MM.1S (cell line): ENCODE data around the gene MIOX.

Experiments used
- DNase-seq: peaks from one replicate; pipeline ENCODE4 v3.0.0-alpha.2; 2015
- H2AFZ ChIP-seq: fragments of 300-600 bp; sonication (generic); 2 replicates; pipeline ENCODE4 v1.6.0; 2016; ENCODE audit warnings: antibody characterized with exemption, low read length
- H3F3A ChIP-seq: fragments of 300-600 bp; sonication (generic); 2 replicates; pipeline ENCODE4 v1.6.1; 2016; ENCODE audit warnings: mild to moderate bottlenecking, antibody characterized with exemption, low read length, moderate library complexity, mixed read lengths; ENCODE audit not compliant: insufficient read depth
- H3K27ac ChIP-seq: fragments of 300-600 bp; sonication (generic); 2 replicates; pipeline ENCODE4 v1.5.1; 2016; ENCODE audit warnings: mild to moderate bottlenecking, low read length
- H3K27me3 ChIP-seq: fragments of 300-600 bp; sonication (generic); replicated peaks from 2 replicates; pipeline ENCODE4 v1.6.0; 2016; ENCODE audit warnings: low read length; ENCODE audit not compliant: insufficient read depth
- H3K36me3 ChIP-seq: fragments of 300-600 bp; sonication (generic); replicated peaks from 2 replicates; pipeline ENCODE4 v1.6.1; 2016; ENCODE audit warnings: mild to moderate bottlenecking, low read length, mixed read lengths; ENCODE audit not compliant: insufficient read depth
- H3K4me1 ChIP-seq: fragments of 300-600 bp; sonication (generic); 2 replicates; pipeline ENCODE4 v1.6.1; 2016; ENCODE audit warnings: low read length, mixed read lengths
- H3K4me2 ChIP-seq: fragments of 300-600 bp; sonication (generic); 2 replicates; pipeline ENCODE4 v1.6.0; 2016; ENCODE audit warnings: low read depth, low read length
- H3K4me3 ChIP-seq: fragments of 300-600 bp; sonication (generic); 2 replicates; pipeline ENCODE4 v1.5.1; 2016; ENCODE audit warnings: low read length, mixed read lengths
- H3K79me2 ChIP-seq: fragments of 300-600 bp; sonication (generic); 2 replicates; pipeline ENCODE4 v1.6.1; 2016; ENCODE audit warnings: mixed run types, low read length, mixed read lengths
- H3K9ac ChIP-seq: fragments of 300-600 bp; sonication (generic); 2 replicates; pipeline ENCODE4 v1.6.1; 2016; ENCODE audit warnings: low read length, mixed read lengths
- H3K9me2 ChIP-seq: fragments of 300-600 bp; sonication (generic); replicated peaks from 2 replicates; pipeline ENCODE4 v1.6.1; 2016; ENCODE audit warnings: mild to moderate bottlenecking, low read length, mixed read lengths; ENCODE audit not compliant: insufficient read depth
- H3K9me3 ChIP-seq: fragments of 300-600 bp; sonication (generic); replicated peaks from 2 replicates; pipeline ENCODE4 v1.6.1; 2016; ENCODE audit warnings: mild to moderate bottlenecking, low read length, mixed read lengths; ENCODE audit not compliant: insufficient read depth
- H4K20me1 ChIP-seq: fragments of 300-600 bp; sonication (generic); 2 replicates; pipeline ENCODE4 v1.6.1; 2016; ENCODE audit warnings: mild to moderate bottlenecking, low read length, moderate library complexity, mixed read lengths; ENCODE audit not compliant: insufficient read depth
- EZH2 ChIP-seq: fragments of 300-600 bp; sonication (generic); optimal IDR thresholded peaks from 2 replicates; pipeline ENCODE3; 2017; ENCODE audit warnings: low read depth, mild to moderate bottlenecking, antibody characterized with exemption, low read length, mixed read lengths
- EZH2phosphoT487 ChIP-seq: fragments of 300-600 bp; sonication (generic); IDR thresholded peaks from 2 replicates; pipeline ENCODE4 v1.6.1; 2018; ENCODE audit warnings: antibody characterized with exemption, low read length
- TF ChIP-seq, protein P1 (sequence below): fragments of 300-600 bp; sonication (generic); IDR thresholded peaks from 2 replicates; pipeline ENCODE4 v1.5.1; 2016; ENCODE audit warnings: antibody characterized with exemption, low read length, mixed read lengths

Gene MIOX

DNA sequence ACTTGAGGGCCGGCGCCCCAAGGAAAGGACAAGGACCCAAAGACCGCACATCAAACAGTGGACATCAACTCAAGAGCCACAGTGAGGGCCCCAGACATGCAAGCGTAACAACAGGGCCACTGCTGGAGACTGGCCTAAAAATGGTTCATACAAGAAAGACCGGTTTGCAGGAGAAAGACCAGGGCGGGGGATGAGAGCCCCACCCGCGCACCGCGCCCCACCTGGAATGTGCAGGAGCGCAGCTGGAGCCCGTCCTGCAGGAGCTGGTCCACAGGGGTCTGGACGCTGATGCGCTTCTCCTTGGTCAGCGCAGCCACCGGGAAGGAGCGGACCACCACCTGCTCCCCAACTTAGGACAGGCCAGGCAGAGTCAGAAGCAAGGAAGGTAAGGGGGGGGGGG, 25.7 kb upstream of the MIOX start:
- Histone ChIP-seq H3K9ac (no peak overlapping the region), H3K9me2 (no peaks in the 10 kb centered on the region), H3F3A (no peaks in the 10 kb centered on the region), H3K4me1 (no peaks in the 10 kb centered on the region), H2AFZ (no peak overlapping the region), H4K20me1 (no peaks in the 10 kb centered on the region), H3K4me2 (no peak overlapping the region), H3K27ac (no peak overlapping the region), H3K27me3 (no peaks in the 10 kb centered on the region), H3K36me3 (no peaks in the 10 kb centered on the region; the same call in none of the 2 replicates), H3K9me3 (no peaks in the 10 kb centered on the region), H3K4me3 (no peak overlapping the region), H3K79me2 (no peaks in the 10 kb centered on the region)
- TF ChIP-seq EZH2phosphoT487 (no peak), EZH2 (no peak)
- TF ChIP-seq, protein P1, sequence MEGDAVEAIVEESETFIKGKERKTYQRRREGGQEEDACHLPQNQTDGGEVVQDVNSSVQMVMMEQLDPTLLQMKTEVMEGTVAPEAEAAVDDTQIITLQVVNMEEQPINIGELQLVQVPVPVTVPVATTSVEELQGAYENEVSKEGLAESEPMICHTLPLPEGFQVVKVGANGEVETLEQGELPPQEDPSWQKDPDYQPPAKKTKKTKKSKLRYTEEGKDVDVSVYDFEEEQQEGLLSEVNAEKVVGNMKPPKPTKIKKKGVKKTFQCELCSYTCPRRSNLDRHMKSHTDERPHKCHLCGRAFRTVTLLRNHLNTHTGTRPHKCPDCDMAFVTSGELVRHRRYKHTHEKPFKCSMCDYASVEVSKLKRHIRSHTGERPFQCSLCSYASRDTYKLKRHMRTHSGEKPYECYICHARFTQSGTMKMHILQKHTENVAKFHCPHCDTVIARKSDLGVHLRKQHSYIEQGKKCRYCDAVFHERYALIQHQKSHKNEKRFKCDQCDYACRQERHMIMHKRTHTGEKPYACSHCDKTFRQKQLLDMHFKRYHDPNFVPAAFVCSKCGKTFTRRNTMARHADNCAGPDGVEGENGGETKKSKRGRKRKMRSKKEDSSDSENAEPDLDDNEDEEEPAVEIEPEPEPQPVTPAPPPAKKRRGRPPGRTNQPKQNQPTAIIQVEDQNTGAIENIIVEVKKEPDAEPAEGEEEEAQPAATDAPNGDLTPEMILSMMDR: no peak
- no peak for DNase-seq

DNA sequence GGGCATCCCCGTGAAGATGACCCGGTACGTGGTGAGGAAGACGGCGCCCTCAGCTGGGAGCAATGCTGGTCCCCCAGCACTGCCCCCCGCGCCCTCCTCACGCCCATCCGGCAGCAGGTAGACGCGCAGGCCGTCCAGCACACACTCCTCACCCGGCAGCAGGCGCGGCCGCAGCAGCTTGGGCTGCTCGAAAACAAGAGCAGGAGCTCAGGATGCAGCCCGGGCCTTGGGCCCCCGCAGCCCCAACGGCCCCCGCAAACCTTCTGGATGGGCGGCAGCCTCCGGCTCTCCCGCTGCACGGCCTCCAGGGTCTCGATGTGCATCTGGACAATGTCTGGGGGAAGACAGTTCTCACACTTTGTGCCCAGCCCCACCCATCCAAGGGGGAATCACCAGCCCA, 25.1 kb upstream of the MIOX start:
- H3K79me2 ChIP-seq: no peaks in the 10 kb centered on the region
- H2AFZ ChIP-seq: no peak overlapping the region
- H3K4me2 ChIP-seq: no peak overlapping the region
- TF ChIP-seq, protein P1: no peak
- TF ChIP-seq EZH2phosphoT487: no peak
- TF ChIP-seq EZH2: no peak
- no peaks in the 10 kb centered on the region for H3K4me1 ChIP-seq
- H3K9me3 ChIP-seq: no peaks in the 10 kb centered on the region
- no peaks in the 10 kb centered on the region for H3K27me3 ChIP-seq
- H3K27ac ChIP-seq: no peak overlapping the region
- no peaks in the 10 kb centered on the region for H3K9me2 ChIP-seq
- H3F3A ChIP-seq: no peaks in the 10 kb centered on the region
- H4K20me1 ChIP-seq: no peaks in the 10 kb centered on the region
- H3K9ac ChIP-seq: no peak overlapping the region
- H3K4me3 ChIP-seq: no peak overlapping the region
- no peak for DNase-seq
- H3K36me3 ChIP-seq: no peaks in the 10 kb centered on the region; the same call in none of the 2 replicates

DNA sequence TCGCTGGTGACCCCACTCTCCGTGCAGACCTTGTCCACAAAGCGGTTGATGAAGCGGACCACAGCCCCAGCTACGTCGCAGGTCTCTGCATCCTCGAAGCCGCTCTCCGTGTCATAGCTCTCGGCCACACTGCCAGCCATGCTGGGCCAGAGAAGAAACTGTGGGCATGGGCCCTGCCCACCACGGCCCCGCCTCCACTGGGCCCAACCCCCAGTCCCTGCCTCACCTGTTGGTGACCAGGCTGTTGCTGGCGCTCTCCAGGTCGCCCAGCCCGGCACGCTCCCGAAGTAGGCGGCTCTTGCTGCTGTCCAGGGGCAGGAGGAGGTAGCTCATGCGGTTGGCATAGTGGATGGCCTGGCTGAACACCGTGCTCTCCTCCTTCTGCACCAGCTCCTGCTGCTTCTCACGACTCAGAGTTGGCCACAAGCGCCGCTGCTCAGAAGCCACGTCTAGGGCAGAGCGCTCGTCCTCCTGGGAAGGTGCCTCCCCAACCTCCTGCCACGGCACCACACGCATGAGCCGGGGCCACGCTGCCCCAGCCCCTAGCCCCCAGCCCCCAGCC, 24.6 kb upstream of the MIOX start:
- Histone ChIP-seq H3K4me3 (no peak overlapping the region), H3K36me3 (no peaks in the 10 kb centered on the region; the same call in none of the 2 replicates), H3K9me3 (no peaks in the 10 kb centered on the region), H3K9me2 (no peaks in the 10 kb centered on the region), H4K20me1 (no peaks in the 10 kb centered on the region), H3K27me3 (no peaks in the 10 kb centered on the region), H3K4me1 (no peaks in the 10 kb centered on the region), H3K79me2 (no peaks in the 10 kb centered on the region), H3K27ac (no peak overlapping the region), H2AFZ (no peak overlapping the region), H3K9ac (no peak overlapping the region), H3K4me2 (no peak overlapping the region), H3F3A (no peaks in the 10 kb centered on the region)
- no peak for TF ChIP-seq EZH2
- TF ChIP-seq, protein P1: no peak
- no peak for TF ChIP-seq EZH2phosphoT487
- no peak for DNase-seq
